Neural cell (in vitro differentiated cells): ENCODE data around the gene MS4A18.

ENCODE experiments used
- MXI1 ChIP-seq: fragments of 450-650 bp; conservative IDR thresholded peaks from 2 replicates; pipeline ENCODE4 v1.6.1; 2014; ENCODE audit warnings: antibody characterized with exemption, mild to moderate bottlenecking; ENCODE audit not compliant: poor library complexity, severe bottlenecking
- POLR2AphosphoS5 ChIP-seq: IDR thresholded peaks from 2 replicates; pipeline ENCODE4 v1.6.1; 2012
- SMC3 ChIP-seq: fragments of 450-650 bp; conservative IDR thresholded peaks from 2 replicates; pipeline ENCODE4 v1.6.1; 2014; ENCODE audit warnings: antibody characterized with exemption, mild to moderate bottlenecking, moderate library complexity; ENCODE audit not compliant: poor library complexity
- TAF1 ChIP-seq: IDR thresholded peaks from 2 replicates; pipeline ENCODE4 v1.6.1; 2012; ENCODE audit warnings: low read depth
- TF ChIP-seq, protein P1 (sequence below): fragments of 450-650 bp; IDR thresholded peaks from 2 replicates; pipeline ENCODE4 v1.5.1; 2014; ENCODE audit warnings: antibody characterized with exemption, mild to moderate bottlenecking, moderate library complexity; ENCODE audit not compliant: poor library complexity, severe bottlenecking

DNA sequence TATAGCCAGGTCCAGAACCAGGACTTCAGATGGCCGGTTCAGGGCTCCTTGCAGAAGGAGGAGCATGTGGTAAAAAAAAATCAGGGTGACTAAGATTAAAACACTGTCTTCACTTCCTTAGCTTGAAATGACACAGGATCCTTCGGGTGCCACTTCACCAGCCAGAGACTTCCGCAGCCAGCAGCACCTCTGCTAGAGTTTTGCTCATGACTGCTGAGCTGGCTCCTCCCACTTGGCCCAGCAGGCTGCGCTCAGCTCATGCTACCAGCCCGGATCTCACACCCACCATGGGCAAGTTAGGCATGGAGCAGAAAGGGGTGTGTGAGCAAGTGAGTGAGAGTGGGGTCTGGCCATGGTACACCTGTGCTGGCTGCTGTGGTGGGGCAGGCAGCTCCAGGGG lies 6.6 kb upstream of the MS4A18 start:
- TF ChIP-seq, protein P1, sequence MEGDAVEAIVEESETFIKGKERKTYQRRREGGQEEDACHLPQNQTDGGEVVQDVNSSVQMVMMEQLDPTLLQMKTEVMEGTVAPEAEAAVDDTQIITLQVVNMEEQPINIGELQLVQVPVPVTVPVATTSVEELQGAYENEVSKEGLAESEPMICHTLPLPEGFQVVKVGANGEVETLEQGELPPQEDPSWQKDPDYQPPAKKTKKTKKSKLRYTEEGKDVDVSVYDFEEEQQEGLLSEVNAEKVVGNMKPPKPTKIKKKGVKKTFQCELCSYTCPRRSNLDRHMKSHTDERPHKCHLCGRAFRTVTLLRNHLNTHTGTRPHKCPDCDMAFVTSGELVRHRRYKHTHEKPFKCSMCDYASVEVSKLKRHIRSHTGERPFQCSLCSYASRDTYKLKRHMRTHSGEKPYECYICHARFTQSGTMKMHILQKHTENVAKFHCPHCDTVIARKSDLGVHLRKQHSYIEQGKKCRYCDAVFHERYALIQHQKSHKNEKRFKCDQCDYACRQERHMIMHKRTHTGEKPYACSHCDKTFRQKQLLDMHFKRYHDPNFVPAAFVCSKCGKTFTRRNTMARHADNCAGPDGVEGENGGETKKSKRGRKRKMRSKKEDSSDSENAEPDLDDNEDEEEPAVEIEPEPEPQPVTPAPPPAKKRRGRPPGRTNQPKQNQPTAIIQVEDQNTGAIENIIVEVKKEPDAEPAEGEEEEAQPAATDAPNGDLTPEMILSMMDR, result no peak
- TF ChIP-seq TAF1 (no peak), POLR2AphosphoS5 (no peak), MXI1 (no peak), SMC3 (no peak)
